ENCODE results near the gene N4BP2L2. TPM values are rescaled to one million over a fixed set of nuclear protein-coding genes. Genes with fewer than 3 reads are reported as not detected.

Gene N4BP2L2
- total RNA-seq, 2 experiments from 2014 or later = 57.5 to 76.3 TPM

DNA sequence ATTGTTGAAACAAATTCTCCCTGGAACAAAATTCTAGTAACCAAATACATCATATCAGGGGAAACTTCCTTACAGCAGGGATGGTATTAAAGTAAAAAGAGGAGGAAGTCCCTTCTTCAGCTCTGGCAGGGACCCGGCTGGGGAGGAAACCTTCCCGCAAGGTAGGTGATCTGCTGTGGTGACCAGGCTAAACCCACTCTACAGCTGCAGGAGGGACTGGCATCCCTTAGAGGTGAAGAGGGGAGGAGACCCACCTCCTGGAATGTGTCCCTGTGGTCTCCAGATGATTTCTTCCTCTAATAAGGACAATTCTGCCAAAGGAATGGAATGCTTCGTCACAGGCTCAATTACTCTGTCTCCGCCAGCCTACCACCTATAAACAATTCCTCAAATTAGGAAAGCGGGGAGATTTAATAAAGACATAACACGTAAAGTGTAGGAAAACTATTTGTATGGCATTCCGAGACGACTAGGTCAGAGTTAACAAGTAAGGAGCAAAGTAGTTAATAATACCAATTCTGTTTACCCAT is 47.0 kb upstream of the N4BP2L2 start:
- intact Hi-C loops (cut with micrococcal nuclease; ENCODE audit: unreplicated experiment) = loop anchor here (1.0 to 10.0 kb wide), 6 partner anchors 54 to 1143 kb away; partner anchors contain the start of genes BRCA2 and ZAR1L
- peaks cover 35% of the 10 kb centered on the region for H3K79me2 ChIP-seq (ENCODE audit: insufficient read depth, low read depth, low read length)
- H2AFZ ChIP-seq (ENCODE audit: low read length) = peak overlapping the region; percentile 97
- ChIA-PET POLR2A (interaction anchor here (0.7 to 1.0 kb wide), 3 partner anchors 52 to 1388 kb away, joined by 3 to 4 read pairs (median 3); no protein-coding TSS in a partner anchor), CTCF (ENCODE audit: unreplicated experiment) (interaction anchor here (0.7 to 1.0 kb wide), 2 partner anchors 57 to 60 kb away, joined by 3 read pairs; no protein-coding TSS in a partner anchor)
- peak overlapping the region; percentile 83 for H3K4me3 ChIP-seq (ENCODE audit: low read depth, low read length, poor library complexity, severe bottlenecking)
- H3K36me3 ChIP-seq (ENCODE audit: insufficient read depth, low read length) = no peaks in the 10 kb centered on the region
- peaks cover 24% of the 10 kb centered on the region for H4K20me1 ChIP-seq (ENCODE audit: insufficient read depth, low read length)
- H3K9me3 ChIP-seq (ENCODE audit: low read length) = no peaks in the 10 kb centered on the region
- TSS peak; percentile 90 for BruUV-seq (replicated peaks)
- peaks cover 31% of the 10 kb centered on the region for H3K4me1 ChIP-seq (ENCODE audit: insufficient read depth, low read length, poor library complexity, severe bottlenecking)
- TF ChIP-seq, protein P1, sequence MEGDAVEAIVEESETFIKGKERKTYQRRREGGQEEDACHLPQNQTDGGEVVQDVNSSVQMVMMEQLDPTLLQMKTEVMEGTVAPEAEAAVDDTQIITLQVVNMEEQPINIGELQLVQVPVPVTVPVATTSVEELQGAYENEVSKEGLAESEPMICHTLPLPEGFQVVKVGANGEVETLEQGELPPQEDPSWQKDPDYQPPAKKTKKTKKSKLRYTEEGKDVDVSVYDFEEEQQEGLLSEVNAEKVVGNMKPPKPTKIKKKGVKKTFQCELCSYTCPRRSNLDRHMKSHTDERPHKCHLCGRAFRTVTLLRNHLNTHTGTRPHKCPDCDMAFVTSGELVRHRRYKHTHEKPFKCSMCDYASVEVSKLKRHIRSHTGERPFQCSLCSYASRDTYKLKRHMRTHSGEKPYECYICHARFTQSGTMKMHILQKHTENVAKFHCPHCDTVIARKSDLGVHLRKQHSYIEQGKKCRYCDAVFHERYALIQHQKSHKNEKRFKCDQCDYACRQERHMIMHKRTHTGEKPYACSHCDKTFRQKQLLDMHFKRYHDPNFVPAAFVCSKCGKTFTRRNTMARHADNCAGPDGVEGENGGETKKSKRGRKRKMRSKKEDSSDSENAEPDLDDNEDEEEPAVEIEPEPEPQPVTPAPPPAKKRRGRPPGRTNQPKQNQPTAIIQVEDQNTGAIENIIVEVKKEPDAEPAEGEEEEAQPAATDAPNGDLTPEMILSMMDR (conservative IDR thresholded peaks at IDR 0.05; ENCODE audit: low read length) = no peak
- no peak for TF ChIP-seq EZH2phosphoT487 (IDR thresholded peaks at IDR 0.05; ENCODE audit: borderline replicate concordance, low read depth, low read length)
- H3K9me2 ChIP-seq (ENCODE audit: insufficient read depth, low read length) = no peaks in the 10 kb centered on the region
- peak overlapping the region; percentile 87 for H3K4me2 ChIP-seq (ENCODE audit: low read length)
- peak; percentile 19 for DNase-seq (ENCODE audit: low spot score)
- H3K27ac ChIP-seq (ENCODE audit: low read depth, low read length, poor library complexity, severe bottlenecking) = no peak overlapping the region

DNA sequence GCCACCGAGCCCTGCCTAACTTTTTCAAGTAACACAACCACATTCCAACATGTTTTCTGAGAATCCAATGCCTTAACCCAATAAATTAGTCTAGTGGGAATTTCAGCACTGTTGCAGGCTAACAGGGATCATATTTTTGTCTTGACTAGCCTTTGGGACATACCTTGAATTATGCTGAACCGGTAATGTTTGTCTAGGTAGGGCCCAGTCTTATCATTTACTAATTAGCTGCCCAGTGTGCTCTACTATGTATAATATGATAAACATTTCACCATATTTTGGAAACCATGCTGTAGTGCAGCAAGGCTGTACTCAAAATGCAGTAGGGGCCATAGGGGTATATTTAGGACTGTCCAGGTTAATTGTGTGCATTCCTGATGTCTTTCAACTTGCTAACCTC is 44.4 kb upstream of the N4BP2L2 start:
- CTCF ChIA-PET (ENCODE audit: unreplicated experiment) = no interaction called here
- BruUV-seq (replicated peaks) = no TSS peak

More for the DNA sequence above, 44.4 kb upstream of the N4BP2L2 start:
- Histone ChIP-seq H3K79me2 (ENCODE audit: insufficient read depth, low read depth, low read length) (peaks cover 9% of the 10 kb centered on the region), H3K4me2 (ENCODE audit: low read length) (no peak overlapping the region), H3K4me1 (ENCODE audit: insufficient read depth, low read length, poor library complexity, severe bottlenecking) (peaks cover 8% of the 10 kb centered on the region), H2AFZ (ENCODE audit: low read length) (no peak overlapping the region), H3K9me2 (ENCODE audit: insufficient read depth, low read length) (no peaks in the 10 kb centered on the region), H4K20me1 (ENCODE audit: insufficient read depth, low read length) (peaks cover 7% of the 10 kb centered on the region; the same call in 1 of the 2 replicates), H3K9me3 (ENCODE audit: low read length) (0 out of 2 replicates have a peak, but pooled peaks cover 7% of the 10 kb centered on the region), H3K27ac (ENCODE audit: low read depth, low read length, poor library complexity, severe bottlenecking) (no peak overlapping the region), H3K36me3 (ENCODE audit: insufficient read depth, low read length) (no peaks in the 10 kb centered on the region), H3K4me3 (ENCODE audit: low read depth, low read length, poor library complexity, severe bottlenecking) (no peak overlapping the region)
- no peak for DNase-seq (ENCODE audit: low spot score)
- intact Hi-C loops (cut with micrococcal nuclease; ENCODE audit: unreplicated experiment) = loop anchor here (5.0 to 10.0 kb wide), 3 partner anchors 46 to 671 kb away; partner anchors contain the start of gene N4BP2L2
- TF ChIP-seq, protein P1 (conservative IDR thresholded peaks at IDR 0.05; ENCODE audit: low read length) = no peak
- no peak for TF ChIP-seq EZH2phosphoT487 (IDR thresholded peaks at IDR 0.05; ENCODE audit: borderline replicate concordance, low read depth, low read length)
- POLR2A ChIA-PET = interaction anchor here (0.5 kb wide), 1 partner anchor 536 kb away, joined by 3 read pairs; no protein-coding TSS in a partner anchor

Data from OCI-LY7 (cell line).